Transverse colon (tissue), 4 donors: ENCODE results near the gene IL4I1. TPM values are rescaled to one million over a fixed set of nuclear protein-coding genes. Genes with fewer than 3 reads are reported as not detected.

Experiments used
- DNase-seq: peaks from one replicate; pipeline ENCODE4 v3.0.0-alpha.2; 2019
- H3K27ac ChIP-seq, 4 donors: fragments of 200-600 bp; sonication (generic); 2 replicates each; pipeline ENCODE4 v1.5.1; 2016 to 2018; ENCODE audit warnings: inconsistent platforms in 4 of 4
- H3K27me3 ChIP-seq: fragments of 200-600 bp; sonication (generic); 2 replicates; pipeline ENCODE4 v1.5.1; 2017; ENCODE audit warnings: inconsistent platforms
- H3K36me3 ChIP-seq, 4 donors: fragments of 200-600 bp; sonication (generic); 2 replicates each; pipeline ENCODE4 v1.5.1; 2017 to 2019; ENCODE audit warnings: inconsistent platforms in 4 of 4
- H3K4me1 ChIP-seq, 4 donors: fragments of 200-600 bp; sonication (generic); 2 replicates each; pipeline ENCODE4 v1.5.1; 2017 to 2020; ENCODE audit warnings: inconsistent platforms in 4 of 4
- H3K4me3 ChIP-seq, 4 donors: fragments of 200-600 bp; sonication (generic); 1 replicate in 1 of 4; 2 replicates in 3 of 4; pipeline versions ENCODE4 v1.5.1 to v1.6.1; 2017 to 2019; ENCODE audit warnings: inconsistent platforms in 4 of 4
- H3K9me3 ChIP-seq, 2 donors: fragments of 200-600 bp; sonication (generic); 2 replicates each; pipeline ENCODE4 v1.5.1; 2017 to 2019; ENCODE audit warnings: inconsistent platforms in 2 of 2
- EP300 ChIP-seq: sonication (generic); formaldehyde crosslinking; IDR thresholded peaks from one replicate; pipeline ENCODE4 v1.6.1; 2017; ENCODE audit warnings: antibody characterized with exemption, low read depth
- POLR2A ChIP-seq: fragments of 450-650 bp; IDR thresholded peaks from one replicate; pipeline ENCODE4 v1.6.1; 2016; ENCODE audit warnings: antibody characterized with exemption, mild to moderate bottlenecking, moderate library complexity
- POLR2AphosphoS5 ChIP-seq, 3 donors: sonication (generic); formaldehyde crosslinking; IDR thresholded peaks; one replicate each; pipeline ENCODE4 v1.6.1; 2016; ENCODE audit warnings: antibody characterized with exemption in 3 of 3
- WGBS, 2 donors: methylation state at CpG; one replicate each; pipeline ENCODE4 v1.1.5; 2018; ENCODE audit warnings: low coverage in 1 of 2; 5-methylcytosine and 5-hydroxymethylcytosine counted together
- in situ Hi-C, 4 donors: fragments of 200-750 bp; cut with MboI; loops; one replicate each; pipeline versions ENCODE4 v1.15.0 to v1.15.1; 2017; ENCODE audit warnings: low sequenced_read_pairs in 3 of 4, low pct_ligation_motif_present in 1 of 4, low pct_unique_long_range_greater_than_20kb in 1 of 4
- intact Hi-C: fragments of 100-400 bp; cut with DNase I; formaldehyde crosslinking; loops from one replicate; pipeline ENCODE4 v1.15.1; 2023; ENCODE audit warnings: low total_unique reads
- total RNA-seq, 4 donors: library from RNA; depleted of rRNA; stranded (reverse); fragments of >200 nt; gene quantifications; one replicate each; pipeline ENCODE4 v1.1.0, GENCODE V29; 2016
- TF ChIP-seq, protein P1 (sequence below), 5 experiments: fragments of 200-600 bp in 3 of 5; fragments of 450-650 bp in 2 of 5; sonication (generic) in 3 of 5; IDR thresholded peaks; 1 replicate in 2 of 5; 2 replicates in 3 of 5; pipeline ENCODE4 v1.5.1; 2016 to 2017; ENCODE audit warnings: antibody characterized with exemption in 5 of 5, inconsistent platforms in 3 of 5, mild to moderate bottlenecking in 2 of 5, moderate library complexity in 1 of 5

IL4I1 gene
- total RNA-seq, 4 donors from 2014 or later, result 2.1 TPM; not detected in 3

DNA sequence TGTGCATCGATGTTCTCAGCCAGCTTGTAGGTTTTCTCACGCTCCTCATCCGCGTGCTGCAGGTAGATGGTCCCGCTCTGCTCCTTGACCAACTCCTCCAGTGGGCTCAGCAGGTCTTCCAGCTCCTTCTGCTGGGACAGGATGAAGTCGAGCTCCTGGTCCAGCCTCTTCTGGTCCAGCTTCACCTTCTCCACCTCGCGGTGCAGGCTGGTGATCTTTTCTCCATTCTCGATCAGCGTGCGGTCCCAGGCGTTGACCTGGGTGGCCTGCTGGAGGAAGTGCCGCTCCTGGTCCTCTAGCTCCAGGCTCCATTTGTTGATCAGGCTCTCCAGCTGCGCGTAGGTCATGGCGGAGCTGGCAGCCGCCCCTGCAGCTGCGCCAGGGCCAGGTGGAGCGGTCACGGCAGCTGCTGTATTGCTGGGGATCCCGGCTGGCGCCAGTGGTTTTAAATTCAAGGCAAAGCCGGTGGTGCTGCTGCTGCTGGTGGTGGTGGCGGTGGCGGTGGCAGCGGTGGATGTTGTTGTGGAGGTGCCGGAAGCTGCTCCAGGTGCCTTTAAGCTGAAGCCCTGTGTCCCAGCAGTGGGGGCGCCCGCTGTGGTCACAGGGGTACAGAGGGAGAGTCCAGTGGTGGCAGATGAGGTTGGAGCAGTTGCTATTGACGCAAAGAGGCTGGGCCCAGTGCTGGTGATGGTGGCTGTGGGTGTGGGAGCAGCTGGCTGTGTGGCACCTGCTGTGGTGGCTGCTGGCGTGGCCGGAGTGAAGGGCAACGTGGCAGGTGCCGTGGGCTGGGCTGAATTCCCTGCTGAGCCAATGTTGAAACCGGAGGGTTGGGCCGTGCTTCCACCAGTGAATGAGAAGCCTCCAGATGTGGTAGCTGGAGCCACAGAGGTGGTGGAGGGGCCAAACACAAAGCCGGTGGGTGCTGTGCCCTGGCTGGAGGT is 12.1 kb upstream of the IL4I1 start:
- Histone ChIP-seq H3K4me1 (peaks cover 0 to 14% (median 3%) of the 10 kb centered on the region in 4 donors), H3K9me3 (no peaks in the 10 kb centered on the region), H3K36me3 (peaks cover 0 to 16% (median 6%) of the 10 kb centered on the region in 4 donors), H3K27me3 (no peaks in the 10 kb centered on the region), H3K4me3 (no peak overlapping the region), H3K27ac (no peak overlapping the region)
- no peak for TF ChIP-seq EP300
- TF ChIP-seq, protein P1, sequence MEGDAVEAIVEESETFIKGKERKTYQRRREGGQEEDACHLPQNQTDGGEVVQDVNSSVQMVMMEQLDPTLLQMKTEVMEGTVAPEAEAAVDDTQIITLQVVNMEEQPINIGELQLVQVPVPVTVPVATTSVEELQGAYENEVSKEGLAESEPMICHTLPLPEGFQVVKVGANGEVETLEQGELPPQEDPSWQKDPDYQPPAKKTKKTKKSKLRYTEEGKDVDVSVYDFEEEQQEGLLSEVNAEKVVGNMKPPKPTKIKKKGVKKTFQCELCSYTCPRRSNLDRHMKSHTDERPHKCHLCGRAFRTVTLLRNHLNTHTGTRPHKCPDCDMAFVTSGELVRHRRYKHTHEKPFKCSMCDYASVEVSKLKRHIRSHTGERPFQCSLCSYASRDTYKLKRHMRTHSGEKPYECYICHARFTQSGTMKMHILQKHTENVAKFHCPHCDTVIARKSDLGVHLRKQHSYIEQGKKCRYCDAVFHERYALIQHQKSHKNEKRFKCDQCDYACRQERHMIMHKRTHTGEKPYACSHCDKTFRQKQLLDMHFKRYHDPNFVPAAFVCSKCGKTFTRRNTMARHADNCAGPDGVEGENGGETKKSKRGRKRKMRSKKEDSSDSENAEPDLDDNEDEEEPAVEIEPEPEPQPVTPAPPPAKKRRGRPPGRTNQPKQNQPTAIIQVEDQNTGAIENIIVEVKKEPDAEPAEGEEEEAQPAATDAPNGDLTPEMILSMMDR (IDR thresholded peaks at IDR 0.05), result no peak
- no peak for TF ChIP-seq POLR2A
- TF ChIP-seq POLR2AphosphoS5 (IDR thresholded peaks at IDR 0.05), result no peak
- no peak for DNase-seq
- in situ Hi-C loops, result no loop called here
- intact Hi-C loops, result no loop called here
- 97% methylated on average over 37 of the region's 37 CpGs; no CpG with 5 or more reads in 1 of the 2 donors for WGBS, 2 donors

DNA sequence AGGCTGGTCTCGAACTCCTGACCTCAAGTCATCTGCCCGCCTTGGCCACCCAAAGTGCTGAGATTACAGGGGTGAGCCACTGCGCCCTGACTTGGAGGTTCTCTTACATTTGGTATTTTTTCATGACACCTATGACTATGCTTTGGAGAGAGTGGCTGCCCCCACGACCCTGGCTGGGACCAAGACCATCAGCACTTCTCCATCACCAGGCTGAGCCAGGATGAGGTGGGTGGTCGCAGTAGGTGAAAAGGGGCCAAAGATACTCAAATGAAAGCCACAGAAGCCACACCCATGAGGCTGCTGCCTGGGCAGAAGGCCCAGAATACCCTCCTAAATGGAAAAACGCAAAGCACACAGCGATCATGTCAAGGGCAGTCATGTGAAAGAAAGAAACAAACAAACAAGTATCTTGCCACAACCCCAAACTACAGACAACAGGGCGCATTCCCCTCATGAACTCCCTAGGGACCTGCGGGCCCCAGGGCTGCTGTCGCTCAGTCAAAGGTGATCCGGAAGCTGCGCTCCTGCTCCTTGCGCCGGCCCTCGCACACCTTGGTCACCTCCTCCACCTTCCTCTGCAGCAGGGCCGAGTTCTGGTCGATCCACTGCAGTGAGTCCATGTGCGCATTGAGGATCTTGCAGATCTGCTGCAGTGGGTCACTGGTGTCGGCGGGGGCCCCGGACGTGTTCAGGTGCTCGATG is 11.2 kb upstream of the IL4I1 start:
- Histone ChIP-seq H3K27ac (no peak overlapping the region), H3K4me3 (no peak overlapping the region), H3K9me3 (no peaks in the 10 kb centered on the region), H3K4me1 (peaks cover 0 to 14% (median 3%) of the 10 kb centered on the region in 4 donors), H3K27me3 (no peaks in the 10 kb centered on the region), H3K36me3 (peaks cover 0 to 14% (median 6%) of the 10 kb centered on the region in 4 donors)
- no peak for DNase-seq
- in situ Hi-C loops (no loop called here), intact Hi-C loops (no loop called here)
- 60 to 84% methylated on average over 2 to 23 of the region's 23 CpGs for WGBS, 2 donors
- TF ChIP-seq, protein P1 (IDR thresholded peaks at IDR 0.05), result no peak
- TF ChIP-seq POLR2AphosphoS5 (IDR thresholded peaks at IDR 0.05) (no peak), POLR2A (no peak), EP300 (no peak)

DNA sequence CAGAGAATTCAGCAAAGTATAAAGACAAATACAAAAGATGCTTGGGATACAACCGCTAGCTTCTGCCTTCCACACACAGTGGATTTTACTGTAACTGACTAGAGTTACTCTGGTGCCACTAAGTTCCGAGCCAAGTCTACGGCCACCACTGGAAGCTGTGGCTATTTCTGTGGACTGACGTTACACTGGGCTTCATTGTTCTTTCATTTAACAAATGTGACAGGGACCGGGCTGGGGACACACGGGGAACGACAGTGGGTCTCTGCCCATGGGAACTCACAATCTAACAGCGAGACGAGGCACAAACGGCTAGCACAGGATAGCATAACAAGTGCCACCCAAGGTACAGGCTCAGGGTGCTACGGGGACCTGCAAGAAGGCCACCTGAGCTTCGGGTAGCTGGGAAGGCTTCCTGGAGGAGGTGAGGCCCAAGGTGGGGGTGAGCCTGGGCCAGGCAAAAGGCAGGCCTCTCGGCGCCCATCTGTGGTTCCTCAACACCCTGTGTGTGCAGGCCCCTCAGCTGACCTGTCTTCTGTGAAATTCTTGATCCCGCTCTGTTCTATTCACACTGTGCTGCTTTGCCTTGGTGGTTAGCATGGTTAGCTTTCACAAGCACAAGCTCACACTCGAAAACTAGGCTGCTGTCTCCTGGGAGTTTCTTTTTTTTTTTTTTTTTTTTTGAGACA is 10.3 kb upstream of the IL4I1 start:
- in situ Hi-C loops (no loop called here), intact Hi-C loops (no loop called here)
- H3K4me1 ChIP-seq, result peaks cover 0 to 14% (median 3%) of the 10 kb centered on the region in 4 donors
- no peak overlapping the region for H3K27ac ChIP-seq
- TF ChIP-seq POLR2A, result no peak
- TF ChIP-seq POLR2AphosphoS5 (IDR thresholded peaks at IDR 0.05), result no peak
- no peak for TF ChIP-seq EP300
- TF ChIP-seq, protein P1 (IDR thresholded peaks at IDR 0.05), result no peak
- DNase-seq, result no peak
- peaks cover 0 to 12% (median 6%) of the 10 kb centered on the region in 4 donors for H3K36me3 ChIP-seq
- H3K27me3 ChIP-seq, result no peaks in the 10 kb centered on the region
- H3K9me3 ChIP-seq, result no peaks in the 10 kb centered on the region
- H3K4me3 ChIP-seq, result no peak overlapping the region
- 87 to 88% methylated on average over 6 to 16 of the region's 16 CpGs for WGBS, 2 donors

DNA sequence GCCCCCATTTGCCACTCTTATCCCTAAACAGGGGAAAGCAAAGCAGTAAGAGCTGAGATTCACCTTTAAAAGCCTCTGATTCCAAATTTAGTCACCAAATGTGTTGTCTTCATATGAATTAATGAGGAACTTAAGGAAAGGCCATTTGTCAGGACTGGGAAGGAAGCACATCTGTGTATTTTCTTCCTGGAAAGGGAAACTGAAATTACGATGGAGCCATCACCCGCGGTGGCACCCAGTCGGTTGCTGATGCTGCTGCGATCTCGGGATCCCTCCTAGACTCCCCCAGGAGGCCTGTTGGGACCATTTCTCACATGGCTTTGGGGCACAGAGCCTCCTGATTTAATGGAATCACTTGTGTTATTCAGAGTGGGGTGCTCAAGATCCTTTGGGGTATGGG is 7.4 kb upstream of the IL4I1 start:
- Histone ChIP-seq H3K4me3 (no peak overlapping the region), H3K9me3 (no peaks in the 10 kb centered on the region), H3K4me1 (no peaks in the 10 kb centered on the region), H3K27ac (no peak overlapping the region), H3K27me3 (no peaks in the 10 kb centered on the region), H3K36me3 (peaks cover 0 to 12% (median 6%) of the 10 kb centered on the region in 4 donors)
- TF ChIP-seq EP300 (no peak), POLR2A (no peak), POLR2AphosphoS5 (IDR thresholded peaks at IDR 0.05) (no peak)
- TF ChIP-seq, protein P1 (IDR thresholded peaks at IDR 0.05), result no peak
- 28 to 51% methylated on average over 4 to 6 of the region's 6 CpGs for WGBS, 2 donors
- intact Hi-C loops (no loop called here), in situ Hi-C loops (no loop called here)
- DNase-seq, result no peak
